Measurements from ENCODE around the gene CCNJL. TPM values are rescaled to one million over a fixed set of nuclear protein-coding genes. Genes with fewer than 3 reads are reported as not detected.

The CCNJL gene
- polyA plus RNA-seq, 1 donor (not counting 4 experiments of a cell fraction or from before 2014, with no cell fraction given): 1.6 TPM

DNA sequence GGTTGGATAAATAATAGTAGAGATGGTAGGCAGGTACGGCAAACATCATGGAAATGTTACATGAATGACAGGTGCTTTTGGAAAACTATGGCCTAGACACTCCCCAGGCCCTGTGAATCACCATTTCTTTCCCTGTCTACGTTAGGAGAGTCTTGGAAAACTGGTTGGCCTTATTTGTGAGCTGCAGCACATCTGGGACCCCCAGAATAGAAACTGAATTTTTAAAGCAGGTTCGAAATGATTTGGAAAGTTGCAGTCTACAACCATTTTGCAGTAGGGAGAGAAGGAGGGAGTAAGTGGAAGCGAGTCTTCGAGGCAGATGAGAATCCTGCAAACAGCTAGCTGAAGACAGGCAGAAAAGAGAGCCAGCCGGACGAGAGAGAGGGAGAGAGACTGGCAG, 45.0 kb upstream of the CCNJL start:
- H3K4me2 ChIP-seq (ENCODE audit: control insufficient read depth, extremely low read depth, insufficient read depth, low read depth, low read length): no peak overlapping the region
- H3K36me3 ChIP-seq (ENCODE audit: control insufficient read depth in 2 of 2, extremely low read depth in 1 of 2, insufficient read depth in 2 of 2, low read length in 2 of 2): no peaks in the 10 kb centered on the region
- peaks cover 10% of the 10 kb centered on the region for H3K4me1 ChIP-seq (ENCODE audit: control insufficient read depth, extremely low read depth, insufficient read depth, low read length)
- H3K27ac ChIP-seq (ENCODE audit: control insufficient read depth, insufficient read depth, low read length): no peak overlapping the region
- DNase-seq (ENCODE audit: low read depth, low spot score) (no peak), FAIRE-seq (no peak)
- H3K9me1 ChIP-seq (ENCODE audit: control insufficient read depth, extremely low read depth, insufficient read depth, low read length): no peaks in the 10 kb centered on the region
- no peaks in the 10 kb centered on the region for H4K20me1 ChIP-seq (ENCODE audit: control insufficient read depth, extremely low read depth, insufficient read depth, low read length)
- no peaks in the 10 kb centered on the region for H3K27me3 ChIP-seq (ENCODE audit: control insufficient read depth, extremely low read depth, insufficient read depth, low read length)
- no peak overlapping the region for H3K9ac ChIP-seq (ENCODE audit: control insufficient read depth, extremely low read depth, insufficient read depth, low read length)
- dilution Hi-C loops (cut with MboI; ENCODE audit: extremely low pct_ligation_motif_present, low sequenced_read_pairs): no loop called here
- H2AFZ ChIP-seq (ENCODE audit: control insufficient read depth, low read length): no peak overlapping the region
- H3K4me3 ChIP-seq (ENCODE audit: control insufficient read depth in 2 of 3, extremely low read depth in 1 of 3, insufficient read depth in 2 of 3, low read depth in 1 of 3, low read length in 3 of 3): no peak overlapping the region
- TF ChIP-seq, protein P1, sequence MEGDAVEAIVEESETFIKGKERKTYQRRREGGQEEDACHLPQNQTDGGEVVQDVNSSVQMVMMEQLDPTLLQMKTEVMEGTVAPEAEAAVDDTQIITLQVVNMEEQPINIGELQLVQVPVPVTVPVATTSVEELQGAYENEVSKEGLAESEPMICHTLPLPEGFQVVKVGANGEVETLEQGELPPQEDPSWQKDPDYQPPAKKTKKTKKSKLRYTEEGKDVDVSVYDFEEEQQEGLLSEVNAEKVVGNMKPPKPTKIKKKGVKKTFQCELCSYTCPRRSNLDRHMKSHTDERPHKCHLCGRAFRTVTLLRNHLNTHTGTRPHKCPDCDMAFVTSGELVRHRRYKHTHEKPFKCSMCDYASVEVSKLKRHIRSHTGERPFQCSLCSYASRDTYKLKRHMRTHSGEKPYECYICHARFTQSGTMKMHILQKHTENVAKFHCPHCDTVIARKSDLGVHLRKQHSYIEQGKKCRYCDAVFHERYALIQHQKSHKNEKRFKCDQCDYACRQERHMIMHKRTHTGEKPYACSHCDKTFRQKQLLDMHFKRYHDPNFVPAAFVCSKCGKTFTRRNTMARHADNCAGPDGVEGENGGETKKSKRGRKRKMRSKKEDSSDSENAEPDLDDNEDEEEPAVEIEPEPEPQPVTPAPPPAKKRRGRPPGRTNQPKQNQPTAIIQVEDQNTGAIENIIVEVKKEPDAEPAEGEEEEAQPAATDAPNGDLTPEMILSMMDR (optimal IDR thresholded peaks at IDR 0.05 in 1 of 3, IDR thresholded peaks at IDR 0.05 in 1 of 3, conservative IDR thresholded peaks at IDR 0.05 in 1 of 3; ENCODE audit: extremely low read depth in 1 of 3, insufficient read depth in 2 of 3, low read length in 3 of 3): no peak
- no peak for TF ChIP-seq EZH2 (IDR thresholded peaks at IDR 0.05; ENCODE audit: low read length)
- H3K79me2 ChIP-seq (ENCODE audit: control insufficient read depth, insufficient read depth, low read length): no peaks in the 10 kb centered on the region
- H3K9me3 ChIP-seq (ENCODE audit: control insufficient read depth, low read depth, low read length): no peaks in the 10 kb centered on the region

DNA sequence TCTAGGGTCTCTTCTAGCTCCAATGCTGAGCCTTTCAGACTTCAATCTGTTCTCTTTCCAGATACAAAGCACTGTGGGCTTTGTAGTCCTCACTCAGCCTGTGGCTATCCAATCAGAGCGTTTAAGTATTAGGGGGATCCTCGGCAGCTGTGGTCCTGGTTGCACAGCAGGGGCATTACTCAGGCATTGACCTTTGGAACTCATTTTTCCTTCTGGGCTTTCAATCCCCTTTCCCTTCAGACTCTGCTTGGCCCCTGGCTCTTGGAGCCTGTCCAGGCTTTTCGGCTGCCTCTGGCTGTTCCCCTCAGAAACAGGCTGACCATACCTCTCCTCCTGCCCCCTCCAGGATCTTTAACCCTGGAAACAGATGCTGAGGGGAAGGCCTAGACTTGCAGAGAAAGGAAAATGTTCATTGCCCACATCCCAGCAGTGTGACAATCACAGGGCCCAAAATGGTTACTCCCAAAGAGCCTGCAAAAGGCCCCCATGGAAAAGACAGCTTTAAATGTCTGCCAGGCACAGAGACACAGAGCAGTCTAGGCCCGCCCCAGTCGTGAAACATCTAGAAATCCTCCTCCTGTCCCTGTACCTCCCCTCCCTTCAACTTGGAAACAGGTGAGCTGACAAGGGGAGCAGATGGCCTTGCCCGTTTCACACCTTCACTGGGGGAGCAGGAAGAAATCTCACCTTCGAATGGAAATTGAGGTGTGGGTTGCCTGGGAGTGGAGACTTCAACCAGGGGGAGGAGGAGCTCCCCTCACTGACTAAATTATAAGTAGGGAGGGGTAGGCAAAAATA, 44.4 kb upstream of the CCNJL start:
- Histone ChIP-seq H3K79me2 (ENCODE audit: control insufficient read depth, insufficient read depth, low read length) (no peaks in the 10 kb centered on the region), H4K20me1 (ENCODE audit: control insufficient read depth, extremely low read depth, insufficient read depth, low read length) (no peaks in the 10 kb centered on the region), H3K9ac (ENCODE audit: control insufficient read depth, extremely low read depth, insufficient read depth, low read length) (no peak overlapping the region), H3K27me3 (ENCODE audit: control insufficient read depth, extremely low read depth, insufficient read depth, low read length) (no peaks in the 10 kb centered on the region), H3K36me3 (ENCODE audit: control insufficient read depth in 2 of 2, extremely low read depth in 1 of 2, insufficient read depth in 2 of 2, low read length in 2 of 2) (no peaks in the 10 kb centered on the region), H3K4me2 (ENCODE audit: control insufficient read depth, extremely low read depth, insufficient read depth, low read depth, low read length) (no peak overlapping the region), H3K9me1 (ENCODE audit: control insufficient read depth, extremely low read depth, insufficient read depth, low read length) (no peaks in the 10 kb centered on the region), H2AFZ (ENCODE audit: control insufficient read depth, low read length) (no peak overlapping the region), H3K4me3 (ENCODE audit: control insufficient read depth in 2 of 3, extremely low read depth in 1 of 3, insufficient read depth in 2 of 3, low read depth in 1 of 3, low read length in 3 of 3) (no peak overlapping the region), H3K9me3 (ENCODE audit: control insufficient read depth, low read depth, low read length) (no peaks in the 10 kb centered on the region), H3K4me1 (ENCODE audit: control insufficient read depth, extremely low read depth, insufficient read depth, low read length) (peaks cover 10% of the 10 kb centered on the region), H3K27ac (ENCODE audit: control insufficient read depth, insufficient read depth, low read length) (no peak overlapping the region)
- FAIRE-seq: no peak
- no peak for TF ChIP-seq EZH2 (IDR thresholded peaks at IDR 0.05; ENCODE audit: low read length)
- TF ChIP-seq, protein P1 (optimal IDR thresholded peaks at IDR 0.05 in 1 of 3, IDR thresholded peaks at IDR 0.05 in 1 of 3, conservative IDR thresholded peaks at IDR 0.05 in 1 of 3; ENCODE audit: extremely low read depth in 1 of 3, insufficient read depth in 2 of 3, low read length in 3 of 3): no peak
- DNase-seq (ENCODE audit: low read depth, low spot score): no peak
- dilution Hi-C loops (cut with MboI; ENCODE audit: extremely low pct_ligation_motif_present, low sequenced_read_pairs): no loop called here

Data from keratinocyte (primary cell).